HFFc6 (cell line): ENCODE data around the gene SMYD3. TPM values are rescaled to one million over a fixed set of nuclear protein-coding genes. Genes with fewer than 3 reads are reported as not detected.

Experiments used
- total RNA-seq, 6 experiments: library from RNA; stranded (reverse); fragmentation: NEBNext Ultra II Directional; extraction: Animal tissue kit (Norgen Biotek cat#: 25700); gene quantifications; 2 replicates in 1 of 6; 3 replicates in 5 of 6; pipeline ENCODE4 v1.2.3, GENCODE V29; 2021

SMYD3 gene
- total RNA-seq, 6 experiments from 2014 or later, result 28.4 to 37.9 (median 31.2) TPM

Other genes with a start within 250 kb of the SMYD3 start
- 10 to 100 TPM; 21.2 to 25.0 (median 23.0) TPM for gene TFB2M, start 59.0 kb upstream of the SMYD3 start, total RNA-seq
- 10 to 100 TPM; 56.4 to 67.9 (median 59.6) TPM for gene CNST, start 59.2 kb upstream of the SMYD3 start, total RNA-seq
- 10 to 100 TPM; 21.3 to 27.2 (median 25.6) TPM for gene SCCPDH, start 217.1 kb upstream of the SMYD3 start, total RNA-seq